ENCODE data around the gene PRTFDC1. TPM values are rescaled to one million over a fixed set of nuclear protein-coding genes. Genes with fewer than 3 reads are reported as not detected.
"Not testable (repeated sequence)": the region's sequence is repeated elsewhere in the genome, so short reads cannot be mapped to it uniquely, and the experiment has no call there.

Gene PRTFDC1
- total RNA-seq, 2 experiments from 2014 or later, result not detected

DNA sequence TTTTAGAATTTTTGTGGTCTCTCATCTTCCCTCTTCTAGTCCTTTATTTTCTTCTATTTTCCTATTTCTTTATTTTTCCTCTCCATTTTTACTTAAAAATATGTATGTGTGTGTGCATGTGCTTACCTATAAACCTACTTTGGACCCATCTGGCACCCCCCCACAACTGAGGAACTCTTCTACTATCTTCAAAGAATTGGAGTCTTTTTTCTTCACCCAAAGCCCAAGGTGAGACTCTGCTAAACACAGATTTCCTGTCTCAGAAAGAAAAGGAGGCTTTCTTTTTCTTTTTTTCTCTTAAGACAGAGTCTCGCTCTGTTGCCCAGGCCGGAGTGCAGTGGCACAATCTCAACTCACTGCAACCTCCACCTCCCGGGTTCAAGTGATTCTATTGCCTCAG is 24.2 kb downstream of the PRTFDC1 start:
- CTCF ChIA-PET (ENCODE audit: unreplicated experiment), result no interaction called here
- Histone ChIP-seq H3K9me2 (ENCODE audit: insufficient read depth, low read length) (no peaks in the 10 kb centered on the region), H3K4me1 (ENCODE audit: insufficient read depth, low read length, poor library complexity, severe bottlenecking) (no peaks in the 10 kb centered on the region), H3K79me2 (ENCODE audit: insufficient read depth, low read depth, low read length) (no peaks in the 10 kb centered on the region), H3K4me3 (ENCODE audit: low read depth, low read length, poor library complexity, severe bottlenecking) (no peak overlapping the region), H3K4me2 (ENCODE audit: low read length) (no peak overlapping the region), H3K36me3 (ENCODE audit: insufficient read depth, low read length) (no peaks in the 10 kb centered on the region), H3K27ac (ENCODE audit: low read depth, low read length, poor library complexity, severe bottlenecking) (no peak overlapping the region), H3K9me3 (ENCODE audit: low read length) (no peaks in the 10 kb centered on the region), H2AFZ (ENCODE audit: low read length) (no peak overlapping the region), H4K20me1 (ENCODE audit: insufficient read depth, low read length) (no peaks in the 10 kb centered on the region)
- TF ChIP-seq EZH2phosphoT487 (IDR thresholded peaks at IDR 0.05; ENCODE audit: borderline replicate concordance, low read depth, low read length), result no peak
- TF ChIP-seq, protein P1, sequence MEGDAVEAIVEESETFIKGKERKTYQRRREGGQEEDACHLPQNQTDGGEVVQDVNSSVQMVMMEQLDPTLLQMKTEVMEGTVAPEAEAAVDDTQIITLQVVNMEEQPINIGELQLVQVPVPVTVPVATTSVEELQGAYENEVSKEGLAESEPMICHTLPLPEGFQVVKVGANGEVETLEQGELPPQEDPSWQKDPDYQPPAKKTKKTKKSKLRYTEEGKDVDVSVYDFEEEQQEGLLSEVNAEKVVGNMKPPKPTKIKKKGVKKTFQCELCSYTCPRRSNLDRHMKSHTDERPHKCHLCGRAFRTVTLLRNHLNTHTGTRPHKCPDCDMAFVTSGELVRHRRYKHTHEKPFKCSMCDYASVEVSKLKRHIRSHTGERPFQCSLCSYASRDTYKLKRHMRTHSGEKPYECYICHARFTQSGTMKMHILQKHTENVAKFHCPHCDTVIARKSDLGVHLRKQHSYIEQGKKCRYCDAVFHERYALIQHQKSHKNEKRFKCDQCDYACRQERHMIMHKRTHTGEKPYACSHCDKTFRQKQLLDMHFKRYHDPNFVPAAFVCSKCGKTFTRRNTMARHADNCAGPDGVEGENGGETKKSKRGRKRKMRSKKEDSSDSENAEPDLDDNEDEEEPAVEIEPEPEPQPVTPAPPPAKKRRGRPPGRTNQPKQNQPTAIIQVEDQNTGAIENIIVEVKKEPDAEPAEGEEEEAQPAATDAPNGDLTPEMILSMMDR (conservative IDR thresholded peaks at IDR 0.05; ENCODE audit: low read length), result no peak
- BruUV-seq (replicated peaks), result no TSS peak
- POLR2A ChIA-PET, result no interaction called here
- DNase-seq (ENCODE audit: low spot score), result no peak
- intact Hi-C loops (cut with micrococcal nuclease; ENCODE audit: unreplicated experiment), result no loop called here

DNA sequence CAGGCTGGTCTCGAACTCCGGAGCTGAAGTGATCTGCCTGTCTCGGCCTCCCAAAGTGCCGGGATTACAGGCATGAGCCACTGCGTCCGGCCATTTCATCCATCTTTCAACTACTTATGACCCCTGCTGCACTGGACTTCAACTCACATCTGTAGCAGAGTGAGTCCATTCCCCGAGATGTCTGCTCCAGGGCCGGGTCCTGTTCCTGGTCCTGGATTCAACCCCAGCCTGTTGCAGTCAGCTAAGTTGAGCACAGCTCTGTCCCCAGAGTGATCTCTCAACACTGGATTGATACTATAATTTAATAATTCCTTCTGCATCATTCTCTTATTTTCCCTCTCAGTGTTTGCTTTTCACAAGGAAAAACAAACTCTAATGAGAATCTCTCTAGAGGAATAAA is 25.8 kb downstream of the PRTFDC1 start:
- Histone ChIP-seq H3K79me2 (ENCODE audit: insufficient read depth, low read depth, low read length) (no peaks in the 10 kb centered on the region), H3K9me2 (ENCODE audit: insufficient read depth, low read length) (no peaks in the 10 kb centered on the region), H2AFZ (ENCODE audit: low read length) (no peak overlapping the region), H3K4me2 (ENCODE audit: low read length) (no peak overlapping the region), H3K4me1 (ENCODE audit: insufficient read depth, low read length, poor library complexity, severe bottlenecking) (no peaks in the 10 kb centered on the region), H3K4me3 (ENCODE audit: low read depth, low read length, poor library complexity, severe bottlenecking) (no peak overlapping the region), H3K9me3 (ENCODE audit: low read length) (no peaks in the 10 kb centered on the region), H4K20me1 (ENCODE audit: insufficient read depth, low read length) (no peaks in the 10 kb centered on the region), H3K27ac (ENCODE audit: low read depth, low read length, poor library complexity, severe bottlenecking) (no peak overlapping the region), H3K36me3 (ENCODE audit: insufficient read depth, low read length) (no peaks in the 10 kb centered on the region)
- intact Hi-C loops (cut with micrococcal nuclease; ENCODE audit: unreplicated experiment), result no loop called here
- CTCF ChIA-PET (ENCODE audit: unreplicated experiment), result no interaction called here
- TF ChIP-seq, protein P1 (conservative IDR thresholded peaks at IDR 0.05; ENCODE audit: low read length), result no peak
- TF ChIP-seq EZH2phosphoT487 (IDR thresholded peaks at IDR 0.05; ENCODE audit: borderline replicate concordance, low read depth, low read length), result no peak
- POLR2A ChIA-PET, result no interaction called here
- no peak for DNase-seq (ENCODE audit: low spot score)
- BruUV-seq (replicated peaks), result no TSS peak

DNA sequence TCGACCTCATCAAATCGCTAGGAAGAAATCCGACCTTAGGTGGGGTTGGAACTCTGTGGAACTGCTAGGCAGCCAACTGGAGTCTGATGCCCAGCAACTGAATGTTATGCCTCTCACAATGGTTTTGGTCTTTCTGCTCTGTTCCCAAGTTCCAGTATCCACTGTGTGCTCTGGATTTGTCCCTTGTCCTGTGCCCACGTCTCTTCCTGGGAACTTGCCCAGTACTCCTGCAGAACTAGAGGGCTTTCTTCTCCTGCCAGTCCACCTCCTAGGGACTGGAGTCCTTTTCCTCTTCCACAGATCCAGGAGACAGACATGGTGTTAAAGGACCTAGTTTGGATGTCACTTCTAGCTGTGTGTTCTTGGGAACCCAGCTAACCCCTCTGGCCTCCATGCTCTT is 26.6 kb downstream of the PRTFDC1 start:
- H3K4me3 ChIP-seq (ENCODE audit: low read depth, low read length, poor library complexity, severe bottlenecking), result no peak overlapping the region
- H3K9me3 ChIP-seq (ENCODE audit: low read length), result no peaks in the 10 kb centered on the region
- intact Hi-C loops (cut with micrococcal nuclease; ENCODE audit: unreplicated experiment), result no loop called here
- no peak overlapping the region for H2AFZ ChIP-seq (ENCODE audit: low read length)
- BruUV-seq (replicated peaks), result no TSS peak
- H3K27ac ChIP-seq (ENCODE audit: low read depth, low read length, poor library complexity, severe bottlenecking), result no peak overlapping the region
- no peaks in the 10 kb centered on the region for H3K36me3 ChIP-seq (ENCODE audit: insufficient read depth, low read length)
- no peak for DNase-seq (ENCODE audit: low spot score)
- H3K9me2 ChIP-seq (ENCODE audit: insufficient read depth, low read length), result no peaks in the 10 kb centered on the region
- ChIA-PET CTCF (ENCODE audit: unreplicated experiment) (no interaction called here), POLR2A (no interaction called here)
- H3K79me2 ChIP-seq (ENCODE audit: insufficient read depth, low read depth, low read length), result no peaks in the 10 kb centered on the region
- H4K20me1 ChIP-seq (ENCODE audit: insufficient read depth, low read length), result no peaks in the 10 kb centered on the region
- TF ChIP-seq, protein P1 (conservative IDR thresholded peaks at IDR 0.05; ENCODE audit: low read length), result no peak
- TF ChIP-seq EZH2phosphoT487 (IDR thresholded peaks at IDR 0.05; ENCODE audit: borderline replicate concordance, low read depth, low read length), result no peak
- H3K4me1 ChIP-seq (ENCODE audit: insufficient read depth, low read length, poor library complexity, severe bottlenecking), result no peaks in the 10 kb centered on the region
- H3K4me2 ChIP-seq (ENCODE audit: low read length), result no peak overlapping the region

DNA sequence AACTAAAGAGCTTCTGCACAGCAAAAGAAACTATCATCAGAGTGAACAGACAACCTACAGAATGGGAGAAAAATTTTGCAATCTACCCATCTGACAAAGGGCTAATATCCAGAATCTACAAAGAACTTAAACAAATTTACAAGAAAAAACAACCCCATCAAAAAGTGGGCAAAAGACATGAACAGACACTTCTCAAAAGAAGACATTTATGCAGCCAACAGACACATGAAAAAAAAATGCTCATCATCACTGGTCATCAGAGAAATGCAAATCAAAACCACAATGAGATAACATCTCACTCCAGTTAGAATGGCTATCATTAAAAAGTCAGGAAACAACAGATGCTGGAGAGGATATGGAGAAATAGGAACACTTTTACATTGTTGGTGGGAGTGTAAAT is 27.9 kb downstream of the PRTFDC1 start:
- BruUV-seq (replicated peaks); H3K4me2 ChIP-seq (ENCODE audit: low read length); H3K4me3 ChIP-seq (ENCODE audit: low read depth, low read length, poor library complexity, severe bottlenecking); H2AFZ ChIP-seq (ENCODE audit: low read length); H3K4me1 ChIP-seq (ENCODE audit: insufficient read depth, low read length, poor library complexity, severe bottlenecking); intact Hi-C loops (cut with micrococcal nuclease; ENCODE audit: unreplicated experiment); POLR2A ChIA-PET; DNase-seq (ENCODE audit: low spot score); H3K79me2 ChIP-seq (ENCODE audit: insufficient read depth, low read depth, low read length); H3K36me3 ChIP-seq (ENCODE audit: insufficient read depth, low read length); H3K27ac ChIP-seq (ENCODE audit: low read depth, low read length, poor library complexity, severe bottlenecking); H3K9me2 ChIP-seq (ENCODE audit: insufficient read depth, low read length); CTCF ChIA-PET (ENCODE audit: unreplicated experiment); H4K20me1 ChIP-seq (ENCODE audit: insufficient read depth, low read length); H3K9me3 ChIP-seq (ENCODE audit: low read length): not testable (repeated sequence)

All from OCI-LY7 (cell line).